DND-41 (cell line): ENCODE results near the gene CACTIN.

Experiments used
- ATAC-seq: fragments of 200-7000 bp; cut with Tn5 transposase; 3 replicates; pipeline ENCODE4 v1.9.1; 2021; ENCODE audit warnings: low read depth; ENCODE audit not compliant: insufficient read depth
- DNase-seq: peaks from one replicate; pipeline ENCODE4 v3.0.0-alpha.2; 2020
- H2AFZ ChIP-seq: 2 replicates; pipeline ENCODE4 v1.6.0; 2012; ENCODE audit warnings: low read depth, low read length
- H3K27ac ChIP-seq: 2 replicates; pipeline ENCODE4 v1.5.1; 2012; ENCODE audit warnings: low read length, inconsistent platforms
- H3K27me3 ChIP-seq: fragments of 200-600 bp; sonication (generic); 2 replicates; pipeline ENCODE4 v1.6.0; 2012; ENCODE audit warnings: low read length, mild to moderate bottlenecking, inconsistent platforms; ENCODE audit not compliant: insufficient read depth, poor library complexity
- H3K36me3 ChIP-seq: 2 replicates; pipeline ENCODE4 v1.5.1; 2012; ENCODE audit warnings: low read length, inconsistent platforms; ENCODE audit not compliant: insufficient read depth
- H3K4me1 ChIP-seq: 2 replicates; pipeline ENCODE4 v1.5.1; 2012; ENCODE audit warnings: mild to moderate bottlenecking, low read length; ENCODE audit not compliant: insufficient read depth
- H3K4me2 ChIP-seq: 2 replicates; pipeline ENCODE4 v1.6.0; 2012; ENCODE audit warnings: mild to moderate bottlenecking, moderate library complexity, low read length, inconsistent platforms; ENCODE audit not compliant: insufficient read depth
- H3K4me3 ChIP-seq, 2 experiments: fragments of 200-600 bp in 1 of 2; shearing (Covaris generic) in 1 of 2; 2 replicates each; pipeline ENCODE4 v1.5.1; 2012 to 2016; ENCODE audit warnings: inconsistent platforms in 2 of 2, low read length in 2 of 2, mild to moderate bottlenecking in 2 of 2, low read depth in 1 of 2, moderate library complexity in 1 of 2
- H3K79me2 ChIP-seq: 2 replicates; pipeline ENCODE4 v1.6.0; 2012; ENCODE audit warnings: low read length, inconsistent platforms; ENCODE audit not compliant: insufficient read depth
- H3K9ac ChIP-seq: 2 replicates; pipeline ENCODE4 v1.6.0; 2012; ENCODE audit warnings: low read depth, mild to moderate bottlenecking, inconsistent platforms, low read length, moderate library complexity
- H3K9me3 ChIP-seq: 2 replicates; pipeline ENCODE4 v1.5.1; 2012; ENCODE audit warnings: low read length, moderate library complexity, mild to moderate bottlenecking, inconsistent platforms; ENCODE audit not compliant: insufficient read depth, severe bottlenecking
- H4K20me1 ChIP-seq: 2 replicates; pipeline ENCODE4 v1.6.0; 2012; ENCODE audit warnings: low read length; ENCODE audit not compliant: insufficient read depth
- EZH2 ChIP-seq: IDR thresholded peaks from 3 replicates; pipeline ENCODE4 v1.6.1; 2012; ENCODE audit warnings: borderline replicate concordance, low read depth, mild to moderate bottlenecking, moderate library complexity, low read length, inconsistent platforms; ENCODE audit not compliant: severe bottlenecking
- TF ChIP-seq, protein P1 (sequence below): IDR thresholded peaks from 2 replicates; pipeline ENCODE4 v1.5.1; 2012; ENCODE audit warnings: borderline replicate concordance, low read length, moderate library complexity, mild to moderate bottlenecking; ENCODE audit not compliant: poor library complexity, severe bottlenecking; ENCODE audit errors: extremely low read depth

Gene CACTIN

DNA sequence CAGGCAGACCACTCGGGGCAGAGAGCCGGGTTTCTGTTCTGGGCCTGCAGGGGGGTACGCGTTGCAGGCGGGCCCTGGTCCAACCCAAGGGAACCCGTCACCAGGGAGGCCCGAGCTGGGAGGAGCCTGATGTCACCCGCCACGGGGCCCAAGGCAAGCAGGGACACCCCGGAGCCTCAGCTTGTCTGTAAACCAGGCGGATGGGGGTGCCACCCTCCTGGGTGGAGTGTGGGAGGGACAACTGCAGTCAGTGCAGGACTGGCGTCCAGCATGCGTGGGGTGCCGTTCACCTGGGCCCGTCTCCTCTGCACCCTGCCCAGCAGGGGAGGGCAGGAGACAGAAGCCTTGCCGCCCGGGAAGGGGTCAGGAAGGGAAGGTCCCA is 7.0 kb downstream of the CACTIN start:
- Histone ChIP-seq H3K27me3 (no peaks in the 10 kb centered on the region), H3K79me2 (peaks cover 11% of the 10 kb centered on the region), H3K4me2 (no peak overlapping the region), H3K4me3 (no peak overlapping the region), H3K4me1 (peaks cover 11% of the 10 kb centered on the region), H3K36me3 (peaks cover 66% of the 10 kb centered on the region), H4K20me1 (peaks cover 14% of the 10 kb centered on the region; the same call in 1 of the 2 replicates), H3K27ac (no peak overlapping the region), H2AFZ (no peak overlapping the region), H3K9me3 (no peaks in the 10 kb centered on the region), H3K9ac (no peak overlapping the region)
- TF ChIP-seq EZH2, result no peak
- TF ChIP-seq, protein P1, sequence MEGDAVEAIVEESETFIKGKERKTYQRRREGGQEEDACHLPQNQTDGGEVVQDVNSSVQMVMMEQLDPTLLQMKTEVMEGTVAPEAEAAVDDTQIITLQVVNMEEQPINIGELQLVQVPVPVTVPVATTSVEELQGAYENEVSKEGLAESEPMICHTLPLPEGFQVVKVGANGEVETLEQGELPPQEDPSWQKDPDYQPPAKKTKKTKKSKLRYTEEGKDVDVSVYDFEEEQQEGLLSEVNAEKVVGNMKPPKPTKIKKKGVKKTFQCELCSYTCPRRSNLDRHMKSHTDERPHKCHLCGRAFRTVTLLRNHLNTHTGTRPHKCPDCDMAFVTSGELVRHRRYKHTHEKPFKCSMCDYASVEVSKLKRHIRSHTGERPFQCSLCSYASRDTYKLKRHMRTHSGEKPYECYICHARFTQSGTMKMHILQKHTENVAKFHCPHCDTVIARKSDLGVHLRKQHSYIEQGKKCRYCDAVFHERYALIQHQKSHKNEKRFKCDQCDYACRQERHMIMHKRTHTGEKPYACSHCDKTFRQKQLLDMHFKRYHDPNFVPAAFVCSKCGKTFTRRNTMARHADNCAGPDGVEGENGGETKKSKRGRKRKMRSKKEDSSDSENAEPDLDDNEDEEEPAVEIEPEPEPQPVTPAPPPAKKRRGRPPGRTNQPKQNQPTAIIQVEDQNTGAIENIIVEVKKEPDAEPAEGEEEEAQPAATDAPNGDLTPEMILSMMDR, result no peak
- DNase-seq, result no peak
- ATAC-seq, result 0 out of 3 replicates have a peak, but pooled peaks have one; percentile 20

DNA sequence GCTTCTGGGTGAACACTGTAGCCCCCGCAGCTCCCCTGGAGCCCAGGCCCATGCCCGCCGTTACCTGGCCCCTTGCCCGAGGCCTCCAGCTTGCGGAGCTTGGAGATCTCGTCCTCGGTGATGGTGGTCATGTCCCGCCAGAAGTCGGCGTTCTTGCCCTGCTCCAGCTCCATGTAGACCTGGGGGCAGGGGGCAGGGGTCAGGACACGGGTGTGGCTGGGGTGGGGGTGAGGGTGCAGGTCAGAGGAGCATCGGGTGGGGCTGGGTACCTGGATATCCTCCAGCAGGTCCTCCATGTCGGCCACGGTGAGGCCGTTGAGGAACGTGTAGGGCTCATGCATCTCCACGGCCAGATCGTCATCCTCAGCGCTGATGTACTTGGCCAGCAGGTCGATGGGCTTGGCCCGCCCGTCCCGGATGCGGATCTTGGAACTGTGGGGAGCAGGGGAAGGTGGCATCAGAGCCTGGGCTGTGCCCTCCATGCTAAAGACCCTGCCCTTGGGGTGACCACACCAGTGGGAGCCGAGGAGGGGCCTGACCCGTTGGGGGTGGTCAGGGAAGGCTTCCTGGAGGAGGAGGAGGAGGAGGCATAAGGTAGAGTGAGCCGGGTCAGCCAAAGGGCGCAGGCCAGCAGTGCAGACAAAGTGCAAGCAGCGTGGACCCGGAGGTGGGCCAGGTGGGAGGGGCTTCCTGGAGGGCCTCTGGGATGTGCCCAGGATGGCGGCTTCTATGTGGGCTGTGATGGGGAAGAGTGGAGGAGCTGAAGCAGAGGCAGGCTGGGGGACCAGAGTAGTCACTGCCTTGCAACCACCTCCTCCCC is 7.6 kb downstream of the CACTIN start:
- H3K36me3 ChIP-seq, result peaks cover 68% of the 10 kb centered on the region

DNA sequence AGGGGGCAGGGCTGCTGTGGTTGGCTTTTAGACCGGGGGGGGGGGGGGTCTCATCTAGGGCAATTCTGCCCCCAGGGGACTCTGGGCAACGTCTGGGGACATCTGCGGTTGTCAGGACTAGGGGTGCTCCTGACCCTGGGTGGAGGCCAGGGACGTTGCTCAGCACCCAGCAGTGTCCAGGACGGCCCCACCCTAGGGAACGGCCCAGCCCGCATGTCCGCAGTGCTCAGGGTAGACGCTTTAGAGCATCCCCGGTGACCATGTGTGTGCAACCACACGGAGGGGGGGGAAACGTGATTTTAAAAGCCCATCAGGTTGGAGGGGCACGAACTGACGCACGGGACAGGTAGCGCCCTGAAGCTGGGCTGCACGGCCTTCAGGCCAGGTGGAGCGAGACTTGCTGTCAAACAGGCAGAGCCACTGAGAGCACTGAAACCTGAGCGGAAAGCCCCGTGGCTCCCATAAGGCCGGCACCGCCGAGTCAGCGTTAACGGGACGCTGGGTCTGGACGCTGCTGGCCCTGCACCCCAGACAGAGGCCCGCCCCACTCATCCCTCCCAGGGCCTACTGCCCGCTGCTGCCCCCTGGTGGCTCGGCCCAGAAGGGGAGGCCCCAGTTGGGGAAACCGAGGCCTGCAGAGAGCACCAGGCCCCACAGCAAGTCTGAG is 8.3 kb downstream of the CACTIN start:
- no peak overlapping the region for H3K4me2 ChIP-seq
- DNase-seq (peak; percentile 23), ATAC-seq (no peak; the same call in 2 of the 3 replicates)
- H3K27ac ChIP-seq, result no peak overlapping the region
- no peaks in the 10 kb centered on the region for H3K27me3 ChIP-seq
- no peaks in the 10 kb centered on the region for H3K4me1 ChIP-seq
- peaks cover 5% of the 10 kb centered on the region; the same call in 1 of the 2 replicates for H4K20me1 ChIP-seq
- H3K79me2 ChIP-seq, result peaks cover 3% of the 10 kb centered on the region; the same call in 1 of the 2 replicates
- no peak overlapping the region for H2AFZ ChIP-seq
- no peak for TF ChIP-seq EZH2
- TF ChIP-seq, protein P1, result peak; percentile 80
- no peak overlapping the region for H3K9ac ChIP-seq
- H3K36me3 ChIP-seq, result peaks cover 68% of the 10 kb centered on the region
- no peak overlapping the region for H3K4me3 ChIP-seq
- no peaks in the 10 kb centered on the region for H3K9me3 ChIP-seq

More for the DNA sequence above, 7.6 kb downstream of the CACTIN start:
- peaks cover 10% of the 10 kb centered on the region; the same call in 1 of the 2 replicates for H4K20me1 ChIP-seq
- no peak for DNase-seq
- TF ChIP-seq, protein P1, result no peak
- TF ChIP-seq EZH2, result no peak
- H3K27ac ChIP-seq, result no peak overlapping the region
- peaks cover 5% of the 10 kb centered on the region for H3K4me1 ChIP-seq
- no peak overlapping the region for H3K4me3 ChIP-seq
- no peaks in the 10 kb centered on the region for H3K9me3 ChIP-seq
- no peak overlapping the region for H3K9ac ChIP-seq
- H3K79me2 ChIP-seq, result peaks cover 5% of the 10 kb centered on the region
- no peak overlapping the region for H2AFZ ChIP-seq
- H3K27me3 ChIP-seq, result no peaks in the 10 kb centered on the region
- no peak for ATAC-seq
- no peak overlapping the region for H3K4me2 ChIP-seq
